A673 (cell line): ENCODE measurements around the gene ARFRP1. TPM values are rescaled to one million over a fixed set of nuclear protein-coding genes. Genes with fewer than 3 reads are reported as not detected.

Source experiments
- BruUV-seq: library from RNA; stranded (reverse); fragments of 400-500 nt; replicated peaks from 2 replicates; lab custom pipeline; 2021; lab: Mats Ljungman, UMichigan
- CTCF ChIA-PET: fragments of 300-600 bp; sonication (Branson Sonifier 250); formaldehyde crosslinking; loops from one replicate; lab custom pipeline; 2022; ENCODE audit warnings: antibody characterized with exemption; lab: Charles Lee
- POLR2A ChIA-PET: fragments of 300-600 bp; sonication (Branson Sonifier 250); formaldehyde crosslinking; loops from one replicate; lab custom pipeline; 2022; ENCODE audit warnings: antibody characterized with exemption; ENCODE audit not compliant: low non-redundant PET; lab: Charles Lee
- DNase-seq: peaks from one replicate; pipeline ENCODE4 v3.0.0-alpha.2; 2015; ENCODE audit warnings: low spot score
- H3K27ac ChIP-seq: fragments of 200-600 bp; sonication (generic); 2 replicates; pipeline ENCODE4 v1.5.1; 2016; ENCODE audit warnings: mixed run types, low read depth, mild to moderate bottlenecking, mixed read lengths, antibody characterized with exemption, low read length; ENCODE audit not compliant: poor library complexity, severe bottlenecking
- H3K27me3 ChIP-seq: fragments of 200-600 bp; sonication (generic); replicated peaks from 2 replicates; pipeline ENCODE4 v1.6.1; 2017; ENCODE audit warnings: mixed run types, low read depth, mild to moderate bottlenecking, mixed read lengths, antibody characterized with exemption, low read length; ENCODE audit not compliant: insufficient read depth, poor library complexity
- H3K36me3 ChIP-seq: fragments of 200-600 bp; sonication (generic); 2 replicates; pipeline ENCODE4 v1.6.1; 2016; ENCODE audit warnings: mixed run types, mild to moderate bottlenecking, mixed read lengths, antibody characterized with exemption, low read length; ENCODE audit not compliant: insufficient read depth, poor library complexity, severe bottlenecking
- H3K4me1 ChIP-seq: fragments of 200-600 bp; sonication (generic); 2 replicates; pipeline ENCODE4 v1.6.1; 2017; ENCODE audit warnings: mixed run types, mild to moderate bottlenecking, mixed read lengths, antibody characterized with exemption, low read length; ENCODE audit not compliant: insufficient read depth, poor library complexity, severe bottlenecking
- H3K4me3 ChIP-seq: fragments of 200-600 bp; sonication (generic); 2 replicates; pipeline ENCODE4 v1.5.1; 2016; ENCODE audit warnings: low read depth, mixed run types, mild to moderate bottlenecking, mixed read lengths, low read length; ENCODE audit not compliant: poor library complexity, severe bottlenecking
- H3K9me3 ChIP-seq: fragments of 200-600 bp; sonication (generic); 2 replicates; pipeline ENCODE4 v1.6.1; 2016; ENCODE audit warnings: mixed run types, low read depth, mild to moderate bottlenecking, mixed read lengths, antibody characterized with exemption, low read length; ENCODE audit not compliant: poor library complexity, severe bottlenecking
- EZH2 ChIP-seq: fragments of 200-600 bp; sonication (generic); IDR thresholded peaks from 2 replicates; pipeline ENCODE4 v1.6.1; 2017; ENCODE audit warnings: borderline replicate concordance, low read depth, mild to moderate bottlenecking, mixed read lengths, antibody characterized with exemption, low read length; ENCODE audit not compliant: poor library complexity, severe bottlenecking
- intact Hi-C: fragments of 100-400 bp; cut with micrococcal nuclease; formaldehyde crosslinking; loops from one replicate; pipeline ENCODE4 v1.10.0; 2022; ENCODE audit not compliant: unreplicated experiment
- total RNA-seq: library from RNA; stranded (reverse); gene quantifications from 2 replicates; pipeline ENCODE4 v1.2.3, GENCODE V29; 2021
- TF ChIP-seq, protein P1 (sequence below): fragments of 300-800, 200-600 bp; sonication (generic); conservative IDR thresholded peaks from 2 replicates; pipeline ENCODE4 v1.5.1; 2017; ENCODE audit warnings: low read depth, mild to moderate bottlenecking, antibody characterized with exemption, low read length, moderate library complexity, mixed read lengths

ARFRP1 gene
- total RNA-seq, 1 experiment from 2014 or later: 41.1 TPM

DNA sequence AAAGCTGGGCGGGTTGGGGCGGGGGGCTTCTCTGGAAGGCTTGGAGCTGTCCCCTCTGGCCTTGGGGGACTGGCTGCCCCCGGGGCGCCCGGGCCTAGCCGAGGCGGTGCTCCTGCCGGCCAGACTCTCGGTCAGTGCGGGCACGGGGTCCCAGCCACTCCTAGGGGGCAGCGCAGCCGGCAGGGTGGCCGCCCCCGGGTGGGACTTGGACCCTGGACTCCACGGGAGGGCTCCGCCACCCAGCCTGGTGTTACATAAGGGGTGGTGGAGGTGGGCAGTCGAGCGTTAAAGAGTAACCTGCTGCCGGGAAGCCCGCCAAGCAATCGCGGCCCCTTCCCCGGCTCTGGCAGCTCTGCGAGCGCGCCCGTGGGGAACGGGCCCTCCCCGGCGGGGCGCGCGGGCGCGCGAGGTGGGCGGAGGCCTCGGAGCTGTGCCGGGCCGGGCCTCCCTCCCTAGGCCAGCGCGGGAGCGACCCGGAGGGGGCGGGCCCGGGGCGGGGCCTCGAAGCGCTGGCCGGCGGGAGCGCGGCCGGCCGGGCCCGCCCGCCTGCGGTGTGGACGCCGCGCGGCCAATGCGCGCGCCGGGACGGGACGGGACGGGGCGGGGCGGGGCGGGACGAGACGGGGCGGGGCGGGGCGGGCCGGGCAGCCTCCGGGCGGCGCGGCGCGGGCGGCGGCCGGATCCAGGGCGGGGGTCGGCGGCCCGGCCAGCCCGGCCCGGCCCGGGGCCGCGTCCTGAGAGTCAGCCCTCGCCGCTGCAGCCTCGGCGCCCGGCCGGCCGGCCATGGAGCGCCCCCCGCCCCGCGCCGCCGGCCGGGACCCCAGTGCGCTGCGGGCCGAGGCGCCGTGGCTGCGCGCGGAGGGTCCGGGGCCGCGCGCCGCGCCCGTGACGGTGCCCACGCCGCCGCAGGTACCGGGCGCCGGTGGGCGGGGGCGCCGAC is 31.6 kb upstream of the ARFRP1 start, which contains the start of gene SLC2A4RG:
SLC2A4RG (plus strand) TSS at position 647 of the 940 bp plus-strand sequence; CDS start at position 784, 137 bp downstream.
- POLR2A ChIA-PET: no interaction called here
- H3K36me3 ChIP-seq: peaks cover 29% of the 10 kb centered on the region
- no TSS peak for BruUV-seq
- no peak for TF ChIP-seq EZH2
- TF ChIP-seq, protein P1, sequence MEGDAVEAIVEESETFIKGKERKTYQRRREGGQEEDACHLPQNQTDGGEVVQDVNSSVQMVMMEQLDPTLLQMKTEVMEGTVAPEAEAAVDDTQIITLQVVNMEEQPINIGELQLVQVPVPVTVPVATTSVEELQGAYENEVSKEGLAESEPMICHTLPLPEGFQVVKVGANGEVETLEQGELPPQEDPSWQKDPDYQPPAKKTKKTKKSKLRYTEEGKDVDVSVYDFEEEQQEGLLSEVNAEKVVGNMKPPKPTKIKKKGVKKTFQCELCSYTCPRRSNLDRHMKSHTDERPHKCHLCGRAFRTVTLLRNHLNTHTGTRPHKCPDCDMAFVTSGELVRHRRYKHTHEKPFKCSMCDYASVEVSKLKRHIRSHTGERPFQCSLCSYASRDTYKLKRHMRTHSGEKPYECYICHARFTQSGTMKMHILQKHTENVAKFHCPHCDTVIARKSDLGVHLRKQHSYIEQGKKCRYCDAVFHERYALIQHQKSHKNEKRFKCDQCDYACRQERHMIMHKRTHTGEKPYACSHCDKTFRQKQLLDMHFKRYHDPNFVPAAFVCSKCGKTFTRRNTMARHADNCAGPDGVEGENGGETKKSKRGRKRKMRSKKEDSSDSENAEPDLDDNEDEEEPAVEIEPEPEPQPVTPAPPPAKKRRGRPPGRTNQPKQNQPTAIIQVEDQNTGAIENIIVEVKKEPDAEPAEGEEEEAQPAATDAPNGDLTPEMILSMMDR: no peak
- no peaks in the 10 kb centered on the region for H3K27me3 ChIP-seq
- no peaks in the 10 kb centered on the region for H3K9me3 ChIP-seq
- DNase-seq: peak; percentile 81
- CTCF ChIA-PET: no interaction called here
- intact Hi-C loops: no loop called here
- peaks cover 16% of the 10 kb centered on the region for H3K4me1 ChIP-seq
- H3K27ac ChIP-seq: peak within 1 kb of the TSS; percentile 88
- peak within 1 kb of the TSS; percentile 78 for H3K4me3 ChIP-seq

DNA sequence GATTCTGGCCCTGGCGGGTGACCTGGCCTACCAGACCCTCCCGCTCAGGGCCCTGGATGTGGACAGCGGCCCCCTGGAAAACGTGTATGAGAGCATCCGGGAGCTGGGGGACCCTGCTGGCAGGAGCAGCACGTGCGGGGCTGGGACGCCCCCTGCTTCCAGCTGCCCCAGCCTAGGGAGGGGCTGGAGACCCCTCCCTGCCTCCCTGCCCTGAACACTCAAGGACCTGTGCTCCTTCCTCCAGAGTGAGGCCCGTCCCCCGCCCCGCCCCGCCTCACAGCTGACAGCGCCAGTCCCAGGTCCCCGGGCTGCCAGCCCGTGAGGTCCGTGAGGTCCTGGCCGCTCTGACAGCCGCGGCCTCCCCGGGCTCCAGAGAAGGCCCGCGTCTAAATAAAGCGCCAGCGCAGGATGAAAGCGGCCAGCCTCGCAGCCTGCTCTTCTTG is 30.9 kb upstream of the ARFRP1 start:
- Histone ChIP-seq H3K9me3 (no peaks in the 10 kb centered on the region), H3K36me3 (peaks cover 26% of the 10 kb centered on the region), H3K27ac (no peak overlapping the region), H3K27me3 (no peaks in the 10 kb centered on the region), H3K4me3 (no peak overlapping the region), H3K4me1 (peaks cover 16% of the 10 kb centered on the region)
- CTCF ChIA-PET: no interaction called here
- intact Hi-C loops: no loop called here
- DNase-seq: no peak
- POLR2A ChIA-PET: no interaction called here
- TF ChIP-seq, protein P1: no peak
- no peak for TF ChIP-seq EZH2
- BruUV-seq: no TSS peak

DNA sequence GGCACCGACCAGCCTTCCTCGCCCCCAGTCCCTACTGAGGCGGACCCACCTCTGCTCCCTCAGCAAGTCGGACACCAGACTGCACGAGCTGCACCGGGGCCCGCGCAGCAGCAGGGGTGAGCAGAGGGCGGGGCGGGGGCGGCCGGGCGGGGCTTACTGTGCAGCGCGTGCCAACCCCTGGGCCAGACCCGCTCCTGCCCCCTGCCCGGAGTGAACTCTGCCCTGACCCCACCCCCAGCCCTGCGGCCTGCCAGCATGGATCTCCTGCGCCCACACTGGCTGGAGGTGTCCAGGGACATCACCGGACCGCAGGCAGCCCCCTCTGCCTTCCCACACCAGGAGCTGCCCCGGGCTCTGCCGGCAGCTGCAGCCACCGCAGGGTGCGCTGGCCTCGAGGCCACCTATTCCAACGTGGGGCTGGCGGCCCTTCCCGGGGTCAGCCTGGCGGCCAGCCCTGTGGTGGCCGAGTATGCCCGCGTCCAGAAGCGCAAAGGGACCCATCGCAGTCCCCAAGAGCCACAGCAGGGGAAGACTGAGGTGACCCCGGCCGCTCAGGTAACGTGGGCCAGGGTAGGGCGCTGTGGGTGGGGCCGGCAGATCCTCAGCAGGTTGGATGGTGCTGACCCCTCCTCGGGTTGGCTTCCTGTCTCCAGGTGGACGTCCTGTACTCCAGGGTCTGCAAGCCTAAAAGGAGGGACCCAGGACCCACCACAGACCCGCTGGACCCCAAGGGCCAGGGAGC is 30.3 kb upstream of the ARFRP1 start:
- DNase-seq: no peak
- Histone ChIP-seq H3K4me3 (no peak overlapping the region), H3K9me3 (no peaks in the 10 kb centered on the region), H3K27me3 (no peaks in the 10 kb centered on the region), H3K4me1 (peaks cover 16% of the 10 kb centered on the region), H3K36me3 (peaks cover 20% of the 10 kb centered on the region), H3K27ac (no peak overlapping the region)
- no TSS peak for BruUV-seq
- intact Hi-C loops: no loop called here
- ChIA-PET POLR2A (no interaction called here), CTCF (interaction anchor here (0.5 kb wide), 1 partner anchor 1351 kb away, joined by 9 read pairs; the partner anchor contains the start of gene RPS21)
- TF ChIP-seq, protein P1: no peak
- no peak for TF ChIP-seq EZH2
